GM19328 (cell line): ENCODE measurements around the gene NSUN5.
"Not testable (repeated sequence)": the region's sequence is repeated elsewhere in the genome, so short reads cannot be mapped to it uniquely, and the experiment has no call there.

Source experiments
- ATAC-seq: cut with Tn5 transposase; IDR thresholded peaks from one replicate; pipeline ENCODE4 v1.9.1; 2021; ENCODE audit warnings: mild to moderate bottlenecking, moderate library complexity; ENCODE audit not compliant: unreplicated experiment

NSUN5 gene

DNA sequence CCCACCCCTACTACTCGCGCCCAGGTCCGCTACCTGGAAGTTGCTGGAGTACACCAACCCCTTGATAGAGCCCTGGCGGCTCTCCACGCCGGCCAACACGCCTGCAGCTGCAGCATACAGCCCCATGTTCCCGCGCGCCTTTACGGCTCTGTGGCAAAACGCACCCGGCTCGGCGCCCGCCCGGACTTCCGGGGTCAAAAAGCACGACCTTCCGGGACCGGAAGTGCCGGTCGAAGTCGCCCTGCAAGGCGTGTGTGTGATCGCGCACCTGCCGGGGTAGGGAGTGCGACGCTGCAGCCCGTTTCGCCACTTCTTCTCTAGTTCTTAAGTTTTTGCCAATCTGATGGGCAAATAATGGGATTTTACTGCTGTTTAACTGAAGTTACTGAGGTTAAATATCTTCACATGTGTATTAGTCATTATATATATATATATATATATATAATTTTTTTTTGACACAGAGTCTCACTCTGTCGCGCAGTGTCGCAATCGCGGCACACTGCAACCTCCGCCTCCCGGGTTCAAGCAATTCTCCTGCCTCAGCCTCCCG is at the start of gene NSUN5:
TSS of gene NSUN5 (minus strand) at position 162 of the 550 bp plus-strand sequence. CDS start at position 126, 36 bp downstream.
- ATAC-seq, result peak; percentile 76

DNA sequence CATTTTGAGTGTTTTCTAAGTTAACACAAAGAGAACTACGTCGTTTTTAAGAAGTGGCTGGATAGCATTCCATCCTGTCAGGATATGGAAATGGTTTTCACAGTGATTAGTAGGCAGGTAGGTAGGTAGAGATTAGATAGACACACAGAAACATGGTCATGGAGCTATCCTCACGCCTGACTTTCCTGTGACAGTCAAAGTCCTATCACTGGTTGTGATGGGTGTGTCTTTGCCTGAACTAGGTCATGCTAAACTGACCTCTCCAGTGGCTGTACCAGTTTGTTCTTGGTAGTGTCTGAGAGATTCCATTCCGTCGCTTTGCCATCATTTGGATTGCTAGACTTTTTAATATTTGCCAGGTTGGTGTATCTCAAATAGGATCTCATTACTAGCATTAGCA is 47.5 kb upstream of the NSUN5 start:
- ATAC-seq, result no peak

DNA sequence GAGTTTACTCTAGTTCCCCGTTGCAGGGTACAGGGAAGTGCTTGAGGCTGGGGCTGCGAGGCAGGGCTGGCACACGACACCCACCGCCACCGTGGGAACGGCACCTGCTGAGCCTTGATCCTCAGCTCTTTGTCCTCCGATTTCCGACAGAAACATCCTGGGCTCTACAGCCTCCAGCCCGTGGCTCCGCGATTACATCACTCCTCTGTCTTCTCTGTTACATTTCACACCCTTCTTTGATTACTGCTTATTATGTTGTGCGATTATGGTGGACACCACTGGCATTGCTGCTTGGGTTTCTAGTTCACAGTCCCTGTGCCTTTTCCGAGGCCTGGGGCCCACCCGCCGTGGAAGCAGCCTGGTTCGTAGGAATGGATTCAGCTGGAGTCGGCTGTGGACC is 46.2 kb upstream of the NSUN5 start:
- no peak for ATAC-seq

DNA sequence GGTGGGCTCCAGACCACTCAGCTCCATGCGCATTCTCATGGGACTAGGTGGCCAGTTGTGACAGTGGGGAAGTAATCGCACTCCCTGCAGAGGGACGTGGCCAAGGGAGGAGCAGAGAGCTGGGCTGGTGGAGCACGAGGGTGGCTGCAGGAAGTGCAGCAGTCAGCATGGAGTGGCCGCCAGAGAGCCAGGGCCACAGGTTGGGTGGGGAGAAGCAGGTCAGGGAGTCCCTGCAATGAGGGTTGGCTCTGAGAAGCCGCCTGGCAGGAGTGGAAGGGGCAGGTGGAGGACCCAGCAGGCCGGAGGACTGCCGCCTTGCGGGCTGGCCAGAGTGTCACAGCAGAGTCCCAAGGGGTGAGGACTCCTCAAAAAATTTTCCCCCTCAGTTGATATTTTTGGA is 45.6 kb upstream of the NSUN5 start:
- no peak for ATAC-seq

DNA sequence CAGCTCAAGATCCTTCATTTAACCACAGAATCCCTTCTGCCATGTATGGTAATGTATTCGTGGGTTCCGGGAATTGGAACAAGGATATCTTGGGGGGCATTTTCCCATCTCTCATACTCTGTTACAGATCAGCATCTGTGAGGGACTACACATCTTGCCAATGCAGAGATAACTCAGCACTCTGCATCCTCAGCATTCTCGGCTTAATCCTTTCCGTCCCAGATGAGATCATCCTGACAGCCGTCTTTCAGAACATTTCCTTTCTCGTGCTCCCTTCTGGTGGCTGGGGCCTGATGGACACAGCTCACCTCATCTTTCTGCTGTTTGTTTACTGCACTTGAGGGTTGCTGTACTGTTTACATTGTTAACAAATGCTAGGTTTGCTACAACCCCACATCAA is 44.6 kb upstream of the NSUN5 start:
- no peak for ATAC-seq

DNA sequence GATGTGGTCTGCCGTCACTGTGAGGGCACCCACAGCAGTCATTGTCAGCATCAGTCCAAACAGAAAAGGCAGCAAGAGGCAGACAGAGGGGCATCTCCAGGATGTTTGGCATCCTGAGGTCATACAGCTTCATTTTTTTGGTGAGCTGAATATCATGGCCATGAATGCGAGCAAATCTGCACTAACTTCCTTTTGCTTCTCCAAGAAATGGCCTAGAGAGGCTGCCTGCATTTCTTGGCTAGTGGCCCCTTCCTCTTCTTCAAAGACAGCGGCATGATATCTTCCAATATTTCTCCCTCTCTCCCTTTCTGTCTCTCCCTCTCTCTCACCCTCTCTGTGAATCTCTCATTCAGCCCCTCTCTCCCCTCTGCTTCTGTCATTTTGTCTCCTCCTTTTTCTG is 44.2 kb upstream of the NSUN5 start:
- no peak for ATAC-seq

DNA sequence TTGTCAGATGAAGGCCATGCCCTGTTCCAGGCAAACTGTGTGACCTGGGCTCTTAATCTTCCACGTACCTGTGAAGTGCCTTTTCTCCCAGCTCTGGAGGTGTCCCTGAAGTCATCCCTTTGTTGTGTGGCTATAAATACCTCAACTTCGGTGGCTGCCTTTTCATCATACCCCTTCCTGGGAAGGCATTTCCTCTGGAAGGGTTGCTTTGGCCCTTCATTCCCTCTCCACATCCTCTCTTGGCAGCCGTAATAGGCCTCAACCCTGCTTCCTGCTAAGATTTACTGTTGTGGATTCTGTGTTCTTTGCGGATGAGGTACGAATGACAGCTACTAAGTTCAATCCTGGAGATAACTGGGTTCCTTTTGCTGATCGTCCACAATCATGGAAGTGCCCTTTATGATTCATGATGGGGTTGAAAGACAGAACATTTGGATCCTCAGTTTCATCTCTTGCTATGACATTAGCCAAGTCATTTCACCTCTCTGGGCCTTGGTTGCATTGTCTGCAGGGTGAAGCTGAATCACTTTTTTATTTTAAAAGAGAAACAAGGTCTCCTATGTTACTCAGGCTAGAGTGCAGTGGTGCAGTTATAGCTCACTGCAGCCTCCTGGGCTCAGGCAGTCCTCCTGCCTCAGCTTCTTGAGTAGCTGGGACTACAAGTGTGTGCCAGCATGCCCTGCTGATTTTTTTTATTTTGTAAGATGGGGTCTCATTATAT is 43.0 kb upstream of the NSUN5 start:
- no peak for ATAC-seq

DNA sequence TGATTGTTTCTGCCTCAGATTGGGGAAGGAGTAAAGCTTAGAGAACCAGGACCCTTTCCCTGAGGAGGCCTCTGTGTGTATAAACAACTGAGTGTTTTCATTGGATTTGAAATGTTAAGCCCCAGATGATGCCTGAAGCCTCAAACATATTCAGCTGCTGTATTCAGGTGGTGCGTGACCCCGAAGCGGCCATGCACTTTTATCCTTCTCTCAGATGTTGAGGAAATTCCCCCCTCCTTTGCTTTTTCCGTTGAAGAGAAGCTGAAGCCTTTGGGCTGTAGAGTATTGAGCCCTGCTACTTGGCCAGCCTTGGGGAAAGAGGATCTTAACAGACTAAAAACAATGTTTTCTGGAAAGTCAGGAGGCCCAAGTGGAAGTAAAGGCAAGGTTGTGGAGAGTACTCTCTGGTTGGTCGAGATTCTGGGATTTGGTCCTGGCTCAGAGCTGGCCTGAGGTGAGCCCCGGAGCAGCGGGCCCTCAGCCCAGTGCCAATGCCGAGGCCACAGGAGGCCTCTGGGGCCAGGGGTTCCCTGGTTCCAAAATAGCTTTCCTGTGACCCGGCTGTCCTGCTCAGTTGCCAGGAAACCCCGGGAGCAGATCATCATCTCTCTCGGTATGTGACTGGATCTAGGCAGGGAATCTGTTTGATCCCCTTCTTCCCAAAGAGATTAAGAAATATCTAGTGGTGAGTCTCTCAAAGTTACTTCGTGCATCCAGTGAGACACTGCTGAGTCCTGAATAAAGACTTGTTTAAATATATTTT is 41.9 kb upstream of the NSUN5 start:
- no peak for ATAC-seq

DNA sequence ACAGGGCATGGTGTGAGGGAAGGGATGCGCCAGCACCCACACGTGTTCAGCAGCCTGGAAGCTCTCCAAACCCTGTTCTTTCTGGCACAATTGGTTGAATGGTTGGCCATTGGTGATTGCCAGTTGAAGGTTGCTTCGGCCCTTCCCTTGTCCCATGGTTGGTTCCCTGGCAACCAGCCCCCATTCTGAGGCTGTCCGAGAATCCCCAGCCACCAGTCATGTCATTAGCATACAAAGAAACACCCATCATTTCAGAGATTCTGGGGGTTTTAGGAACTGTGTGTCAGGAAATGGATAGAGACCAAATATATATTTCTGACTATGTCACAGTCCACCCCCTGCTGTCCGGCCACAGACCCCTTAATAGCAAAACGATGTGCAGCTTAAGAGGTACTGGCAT is 41.1 kb upstream of the NSUN5 start:
- ATAC-seq, result no peak

DNA sequence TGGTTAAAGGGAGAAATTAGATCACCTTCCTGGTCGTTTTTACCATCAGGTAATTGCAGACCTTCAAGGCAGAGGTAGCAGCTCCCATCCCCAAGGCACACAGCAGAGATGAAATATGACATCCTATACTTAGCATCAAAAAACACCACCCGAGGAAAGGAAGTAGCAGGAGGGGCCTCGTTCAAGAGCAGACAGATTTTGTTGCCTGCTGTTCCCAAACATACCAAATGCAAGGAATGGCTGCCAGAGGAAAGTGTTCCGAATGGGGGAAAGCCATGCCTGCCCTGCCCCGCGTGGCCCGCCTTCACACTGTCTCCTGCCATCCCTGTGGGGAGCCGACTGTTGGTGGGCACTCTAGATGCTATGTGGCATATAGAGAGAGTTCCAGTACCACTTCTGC is 37.3 kb upstream of the NSUN5 start:
- no peak for ATAC-seq

DNA sequence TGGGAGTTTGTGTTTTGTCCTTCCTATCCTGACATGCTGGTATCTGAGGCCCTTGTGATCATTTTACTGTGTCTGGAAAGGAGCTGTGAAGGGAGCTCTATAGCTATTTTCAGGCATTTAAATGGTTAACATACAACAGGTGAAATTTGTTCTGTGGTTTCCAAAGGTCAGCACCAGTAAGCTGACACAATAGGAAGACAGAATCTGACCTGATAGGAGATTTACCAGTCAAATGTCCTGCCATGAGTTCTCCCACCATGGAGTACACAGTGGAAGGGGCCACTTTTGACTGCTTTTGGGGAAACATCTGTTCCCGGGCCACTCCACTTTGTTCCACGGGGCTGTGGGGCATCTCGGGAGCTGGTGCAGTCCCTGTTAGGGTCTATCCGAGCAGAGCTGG is 36.9 kb upstream of the NSUN5 start:
- no peak for ATAC-seq

DNA sequence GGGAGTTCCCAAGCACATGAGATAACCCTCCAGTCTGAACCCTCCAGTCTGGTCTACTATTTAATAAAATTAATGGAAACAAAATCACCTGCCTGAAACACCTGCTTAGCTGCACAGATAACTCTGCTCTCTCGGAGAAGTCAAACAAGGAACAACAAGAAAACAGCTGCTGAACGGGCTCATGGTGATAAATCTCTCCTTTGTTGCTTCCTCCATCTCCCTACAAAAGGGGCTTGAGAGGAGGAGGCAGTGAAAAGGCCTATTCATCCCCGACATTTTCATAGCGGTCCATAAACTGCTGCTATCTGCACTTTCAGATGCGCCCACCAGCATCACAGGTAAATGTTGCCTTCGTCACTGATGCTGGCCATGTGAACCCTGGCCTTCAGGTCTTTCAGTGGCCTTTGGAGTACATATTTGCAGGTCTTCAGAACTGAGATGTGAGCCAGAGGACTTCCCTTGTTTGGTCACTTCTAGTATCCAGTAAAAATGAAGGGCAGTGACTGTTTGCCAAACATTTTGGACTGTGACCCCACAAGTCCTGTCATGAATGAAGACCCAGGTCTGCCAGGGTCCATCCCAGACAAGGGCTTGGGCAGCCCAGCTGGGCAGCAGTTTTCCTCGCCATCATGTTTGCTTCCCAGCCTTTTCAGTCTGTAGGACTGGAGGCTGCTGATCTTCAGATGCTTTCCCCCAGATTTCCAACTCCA is 35.2 kb upstream of the NSUN5 start:
- ATAC-seq, result no peak

DNA sequence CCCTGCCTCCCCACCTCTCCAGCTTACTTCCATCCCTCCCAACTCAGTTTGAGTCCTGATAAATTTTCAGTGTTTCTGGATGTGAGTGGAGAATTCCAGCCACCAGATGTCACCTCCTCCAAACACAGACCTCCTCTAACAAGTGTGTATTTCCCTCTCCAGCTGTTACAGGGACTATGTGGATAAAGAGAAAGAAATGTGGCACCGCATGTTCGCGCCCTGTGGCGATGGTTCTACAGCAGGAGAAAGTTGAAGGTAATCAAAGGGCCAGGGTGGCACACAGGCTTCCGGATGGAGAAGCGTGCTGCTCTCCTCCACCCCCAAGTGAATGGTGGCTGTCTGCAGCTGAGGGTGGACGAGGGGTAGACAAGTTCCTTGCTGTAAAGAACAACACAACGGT is 34.0 kb upstream of the NSUN5 start:
- ATAC-seq, result no peak

DNA sequence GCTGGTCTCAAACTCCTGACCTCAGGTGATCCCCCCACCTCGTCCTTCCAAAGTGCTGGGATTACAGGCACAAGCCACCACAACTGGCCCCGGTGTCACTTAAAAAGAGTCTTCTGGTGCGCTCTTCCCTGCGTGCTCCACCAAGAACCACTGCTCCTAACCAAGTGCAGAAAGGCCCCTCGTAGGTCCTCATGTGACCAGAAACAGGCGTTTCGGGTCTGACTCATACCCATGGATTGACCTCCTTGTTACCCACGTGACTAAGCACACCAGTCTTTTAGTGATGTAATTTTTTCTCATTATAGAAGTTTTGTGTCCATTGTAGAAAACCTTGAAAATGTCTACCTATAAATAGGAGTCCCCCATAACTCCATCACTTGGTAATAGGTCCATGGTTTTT is 33.3 kb upstream of the NSUN5 start:
- no peak for ATAC-seq

DNA sequence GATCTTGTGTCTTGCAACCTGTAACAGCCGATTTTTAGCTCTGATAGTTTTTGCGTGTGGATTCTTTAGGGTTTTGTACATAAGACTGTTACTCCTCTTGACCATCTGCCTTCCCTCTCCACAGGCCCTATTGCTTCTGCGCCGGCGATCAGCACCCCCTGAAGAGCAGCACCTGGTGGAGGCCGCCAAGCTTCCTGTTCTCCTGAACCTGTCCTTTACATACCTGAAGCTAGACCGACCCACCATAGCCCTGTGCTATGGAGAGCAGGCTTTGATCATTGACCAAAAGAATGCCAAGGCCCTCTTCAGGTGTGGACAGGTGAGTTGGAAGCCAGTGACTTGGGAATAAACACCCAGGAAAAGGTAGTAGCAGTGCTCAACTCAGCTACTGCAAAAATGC is 31.9 kb upstream of the NSUN5 start:
- ATAC-seq, result no peak

DNA sequence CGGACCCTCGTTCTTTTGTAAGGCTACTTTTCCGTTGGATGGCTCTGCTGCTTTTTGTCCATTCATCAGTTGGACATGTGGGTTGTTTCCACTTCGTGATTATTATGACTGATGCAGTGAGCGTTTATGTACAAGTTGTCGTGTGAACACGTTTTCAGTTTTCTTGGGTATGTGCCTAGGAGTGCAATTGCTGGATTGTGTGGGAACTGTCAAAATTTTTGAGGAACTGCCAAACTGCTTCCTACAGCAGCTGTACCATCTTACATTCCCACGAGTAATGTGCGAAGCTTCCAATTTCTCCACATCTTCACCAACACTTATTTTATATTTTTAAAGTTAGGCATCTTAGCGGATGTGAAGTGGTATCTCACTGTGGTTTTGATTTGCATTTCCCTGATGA is 29.7 kb upstream of the NSUN5 start:
- ATAC-seq, result no peak

DNA sequence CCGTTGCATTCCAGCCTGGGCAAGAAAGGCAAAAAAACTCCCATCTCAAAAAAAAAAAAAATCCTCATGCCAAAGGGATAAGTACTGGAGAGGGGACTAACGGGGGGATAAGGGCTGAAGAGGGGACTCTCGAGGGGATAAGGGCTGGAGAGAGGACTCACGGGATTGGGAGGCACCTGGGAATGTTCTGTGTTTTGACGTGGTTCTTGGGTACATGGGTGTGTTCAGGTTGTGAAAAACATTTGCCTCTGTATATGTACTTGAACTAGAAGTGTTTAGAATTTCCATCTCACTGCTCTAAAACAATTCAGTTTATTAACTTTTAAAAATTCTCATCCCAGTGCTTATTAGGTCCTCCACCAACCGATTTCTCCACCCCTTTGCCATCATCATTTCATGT is 23.8 kb upstream of the NSUN5 start:
- ATAC-seq, result no peak

DNA sequence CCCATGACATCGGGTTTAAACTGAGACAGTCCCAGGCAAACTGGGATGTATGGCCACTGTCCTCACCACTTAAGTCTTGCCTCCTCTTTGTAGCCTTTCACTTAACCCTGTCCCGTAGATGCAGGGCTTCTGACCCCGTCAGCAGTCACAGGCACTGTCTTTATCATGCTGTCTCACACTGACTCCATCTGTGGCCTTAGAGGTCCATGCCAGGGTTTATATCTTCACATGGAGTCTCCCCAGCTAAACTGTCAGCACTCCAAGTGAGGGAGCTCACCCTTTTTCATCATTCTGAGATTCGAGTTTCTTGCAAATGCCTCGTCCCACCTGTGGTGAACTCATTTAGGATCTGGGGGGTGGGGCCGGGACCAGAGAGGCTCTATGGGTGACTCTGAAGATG is 22.1 kb upstream of the NSUN5 start:
- ATAC-seq, result no peak

DNA sequence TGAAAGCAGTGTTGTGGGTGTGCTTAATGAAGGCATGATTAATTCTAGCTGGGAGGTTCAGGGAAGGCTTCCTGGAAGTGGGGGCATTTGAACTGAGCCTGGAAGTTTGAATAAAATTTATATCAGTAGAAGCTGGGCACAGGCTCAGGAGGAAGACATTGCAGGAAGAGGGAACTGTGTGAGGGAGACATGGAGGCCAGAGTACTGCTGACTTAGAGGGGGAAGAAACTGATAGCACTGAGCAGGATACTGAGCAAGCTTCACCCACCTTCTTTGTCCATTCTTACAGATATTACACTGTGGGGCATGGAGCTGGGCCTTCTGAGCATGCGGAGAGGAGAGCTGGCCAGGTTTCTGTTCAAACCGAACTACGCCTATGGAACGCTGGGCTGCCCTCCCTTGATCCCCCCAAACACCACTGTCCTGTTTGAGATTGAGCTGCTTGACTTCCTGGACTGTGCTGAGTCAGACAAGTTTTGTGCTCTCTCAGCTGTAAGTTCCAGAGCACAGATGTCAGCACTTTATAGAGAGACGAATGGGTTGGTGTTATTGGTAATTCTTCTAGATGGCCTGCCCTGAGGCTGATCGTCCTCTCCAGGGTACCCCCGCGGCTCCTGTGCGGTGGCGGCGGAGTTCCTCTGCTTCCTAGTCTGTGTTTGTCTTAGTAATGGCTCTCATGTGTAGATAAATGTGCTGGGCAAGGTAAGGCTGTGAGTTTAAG is 21.4 kb upstream of the NSUN5 start:
- no peak for ATAC-seq

DNA sequence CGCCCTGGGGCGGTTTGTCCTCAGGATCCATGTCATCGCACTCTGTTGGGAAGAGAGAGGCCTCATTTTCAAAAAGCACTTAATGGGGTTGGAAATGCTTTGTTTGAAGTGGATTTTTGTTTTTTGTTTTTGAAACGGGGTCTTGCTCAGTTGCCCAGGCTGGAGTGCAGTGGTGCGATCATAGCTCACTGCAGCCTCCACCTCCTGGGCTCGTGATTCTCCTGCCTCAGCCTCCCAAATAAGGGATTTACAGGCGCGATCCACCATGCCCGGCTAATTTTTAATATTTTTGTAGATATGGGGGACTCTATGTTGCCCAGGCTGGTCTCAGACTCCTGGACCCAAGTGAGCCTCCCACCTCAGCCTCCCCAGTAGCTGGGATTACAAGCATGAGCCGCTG is 20.1 kb upstream of the NSUN5 start:
- no peak for ATAC-seq

DNA sequence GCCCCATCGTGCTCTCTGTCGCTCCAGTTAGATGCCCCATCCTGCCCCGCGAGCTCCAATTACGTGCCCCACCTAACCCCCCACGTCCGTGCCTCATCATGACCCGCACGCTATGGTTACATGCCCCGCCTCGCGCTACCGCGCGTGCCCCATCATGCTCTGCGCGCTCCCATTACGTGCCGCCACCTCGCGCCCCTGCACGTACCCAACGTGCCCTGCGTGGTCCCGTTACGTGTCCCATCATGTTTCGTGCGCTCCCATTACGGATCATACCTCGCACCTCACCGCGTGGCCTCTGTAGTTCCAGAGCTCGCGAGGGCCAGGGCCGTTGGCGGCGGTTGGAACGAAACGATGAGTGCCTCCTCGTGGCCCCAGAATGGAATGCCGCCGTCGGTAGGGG is 19.3 kb upstream of the NSUN5 start, which contains the start of the genes FKBP6 and TRIM50:
TSS of gene FKBP6 (plus strand) at position 240 of the 400 bp plus-strand sequence. CDS start 268 bp downstream, outside the sequence.
TSS of gene TRIM50 (minus strand) at position 161 of the 400 bp plus-strand sequence. CDS start 3,295 bp downstream, outside the sequence.
- not testable (repeated sequence) for ATAC-seq
